HCT116 (cell line): Measurements from ENCODE around the gene TLCD5.

ENCODE experiments used
- EGR1 ChIP-seq: IDR thresholded peaks from 2 replicates; pipeline ENCODE4 v1.6.1; 2012; ENCODE audit warnings: low read depth
- ELF1 ChIP-seq: IDR thresholded peaks from 2 replicates; pipeline ENCODE4 v1.6.1; 2012; ENCODE audit warnings: low read depth, borderline replicate concordance
- EZH2 ChIP-seq: fragments of 200-600 bp; sonication (generic); IDR thresholded peaks from 2 replicates; pipeline ENCODE4 v1.6.1; 2017; ENCODE audit warnings: antibody characterized with exemption, mixed run types
- FOSL1 ChIP-seq: IDR thresholded peaks from 2 replicates; pipeline ENCODE4 v1.6.1; 2012; ENCODE audit warnings: low read depth
- POLR2A ChIP-seq: IDR thresholded peaks from 2 replicates; pipeline ENCODE4 v1.7.0; 2011; ENCODE audit warnings: borderline replicate concordance; ENCODE audit not compliant: insufficient read depth, insufficient read length; ENCODE audit errors: extremely low read depth
- POLR2AphosphoS5 ChIP-seq: IDR thresholded peaks from 2 replicates; pipeline ENCODE4 v1.6.1; 2011; ENCODE audit warnings: mild to moderate bottlenecking, low read depth, low read length, moderate library complexity
- SP1 ChIP-seq: IDR thresholded peaks from 2 replicates; pipeline ENCODE4 v1.6.1; 2012; ENCODE audit warnings: low read depth
- TCF7L2 ChIP-seq: IDR thresholded peaks from 2 replicates; pipeline ENCODE4 v1.7.0; 2011; ENCODE audit warnings: borderline replicate concordance, inconsistent platforms; ENCODE audit not compliant: insufficient read depth, insufficient read length; ENCODE audit errors: extremely low read depth
- YY1 ChIP-seq: IDR thresholded peaks from 2 replicates; pipeline ENCODE4 v1.6.1; 2011; ENCODE audit warnings: low read length, low read depth, moderate library complexity, mild to moderate bottlenecking; ENCODE audit not compliant: insufficient replicate concordance; ENCODE audit errors: extremely low read depth
- ZFX ChIP-seq: fragments of 450-650 bp; IDR thresholded peaks from 2 replicates; pipeline ENCODE4 v1.6.1; 2017
- TF ChIP-seq, protein P1 (sequence below), 3 experiments: fragments of 200-600 bp in 1 of 3; sonication (generic) in 1 of 3; IDR thresholded peaks in 2 of 3; conservative IDR thresholded peaks in 1 of 3; 2 replicates each; pipeline ENCODE4 v1.5.1; 2012 to 2017; ENCODE audit warnings: low read depth in 2 of 3, low read length in 2 of 3, antibody characterized with exemption in 1 of 3, borderline replicate concordance in 1 of 3, control low read depth in 1 of 3, mild to moderate bottlenecking in 1 of 3, mixed read lengths in 1 of 3, mixed run types in 1 of 3, moderate library complexity in 1 of 3; ENCODE audit not compliant: insufficient read depth in 1 of 3
- TF ChIP-seq, protein P2 (sequence below): IDR thresholded peaks from 2 replicates; pipeline ENCODE4 v1.6.1; 2011; ENCODE audit warnings: mild to moderate bottlenecking, low read length, moderate library complexity; ENCODE audit not compliant: insufficient replicate concordance; ENCODE audit errors: extremely low read depth
- TF ChIP-seq, protein P3 (sequence below): IDR thresholded peaks from 2 replicates; pipeline ENCODE4 v1.6.1; 2012; ENCODE audit warnings: low read depth

DNA sequence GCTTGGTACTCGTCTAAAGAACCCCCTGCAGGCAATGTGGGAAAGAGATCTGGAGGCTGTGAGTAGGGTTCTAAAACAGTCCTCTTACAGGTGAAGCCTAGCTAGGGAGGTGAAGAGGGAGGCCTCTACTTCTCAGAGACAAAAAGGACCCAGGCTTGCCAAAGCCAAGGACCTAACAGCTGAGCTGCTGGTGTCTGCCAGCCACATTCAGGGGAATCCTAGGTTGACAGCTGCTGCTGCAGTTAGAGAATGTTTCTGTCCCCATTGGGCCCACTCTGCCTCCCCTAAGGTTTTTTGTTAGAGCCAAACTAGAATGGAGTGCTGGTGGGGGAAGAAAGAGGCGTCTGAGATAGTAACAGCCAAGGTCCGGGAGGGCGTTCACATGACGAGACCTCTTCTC, 26.6 kb upstream of the TLCD5 start:
- TF ChIP-seq, protein P1, sequence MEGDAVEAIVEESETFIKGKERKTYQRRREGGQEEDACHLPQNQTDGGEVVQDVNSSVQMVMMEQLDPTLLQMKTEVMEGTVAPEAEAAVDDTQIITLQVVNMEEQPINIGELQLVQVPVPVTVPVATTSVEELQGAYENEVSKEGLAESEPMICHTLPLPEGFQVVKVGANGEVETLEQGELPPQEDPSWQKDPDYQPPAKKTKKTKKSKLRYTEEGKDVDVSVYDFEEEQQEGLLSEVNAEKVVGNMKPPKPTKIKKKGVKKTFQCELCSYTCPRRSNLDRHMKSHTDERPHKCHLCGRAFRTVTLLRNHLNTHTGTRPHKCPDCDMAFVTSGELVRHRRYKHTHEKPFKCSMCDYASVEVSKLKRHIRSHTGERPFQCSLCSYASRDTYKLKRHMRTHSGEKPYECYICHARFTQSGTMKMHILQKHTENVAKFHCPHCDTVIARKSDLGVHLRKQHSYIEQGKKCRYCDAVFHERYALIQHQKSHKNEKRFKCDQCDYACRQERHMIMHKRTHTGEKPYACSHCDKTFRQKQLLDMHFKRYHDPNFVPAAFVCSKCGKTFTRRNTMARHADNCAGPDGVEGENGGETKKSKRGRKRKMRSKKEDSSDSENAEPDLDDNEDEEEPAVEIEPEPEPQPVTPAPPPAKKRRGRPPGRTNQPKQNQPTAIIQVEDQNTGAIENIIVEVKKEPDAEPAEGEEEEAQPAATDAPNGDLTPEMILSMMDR (IDR thresholded peaks at IDR 0.05 in 2 of 3, conservative IDR thresholded peaks at IDR 0.05 in 1 of 3; ENCODE audit: borderline replicate concordance in 1 of 3, insufficient read depth in 1 of 3, low read depth in 2 of 3, low read length in 2 of 3): no peak
- TF ChIP-seq ZFX (no peak), EGR1 (no peak), POLR2AphosphoS5 (no peak), ELF1 (no peak), POLR2A (no peak), TCF7L2 (no peak), SP1 (no peak), EZH2 (no peak), FOSL1 (no peak), YY1 (no peak)
- TF ChIP-seq, protein P2, sequence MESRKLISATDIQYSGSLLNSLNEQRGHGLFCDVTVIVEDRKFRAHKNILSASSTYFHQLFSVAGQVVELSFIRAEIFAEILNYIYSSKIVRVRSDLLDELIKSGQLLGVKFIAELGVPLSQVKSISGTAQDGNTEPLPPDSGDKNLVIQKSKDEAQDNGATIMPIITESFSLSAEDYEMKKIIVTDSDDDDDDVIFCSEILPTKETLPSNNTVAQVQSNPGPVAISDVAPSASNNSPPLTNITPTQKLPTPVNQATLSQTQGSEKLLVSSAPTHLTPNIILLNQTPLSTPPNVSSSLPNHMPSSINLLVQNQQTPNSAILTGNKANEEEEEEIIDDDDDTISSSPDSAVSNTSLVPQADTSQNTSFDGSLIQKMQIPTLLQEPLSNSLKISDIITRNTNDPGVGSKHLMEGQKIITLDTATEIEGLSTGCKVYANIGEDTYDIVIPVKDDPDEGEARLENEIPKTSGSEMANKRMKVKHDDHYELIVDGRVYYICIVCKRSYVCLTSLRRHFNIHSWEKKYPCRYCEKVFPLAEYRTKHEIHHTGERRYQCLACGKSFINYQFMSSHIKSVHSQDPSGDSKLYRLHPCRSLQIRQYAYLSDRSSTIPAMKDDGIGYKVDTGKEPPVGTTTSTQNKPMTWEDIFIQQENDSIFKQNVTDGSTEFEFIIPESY: no peak
- TF ChIP-seq, protein P3, sequence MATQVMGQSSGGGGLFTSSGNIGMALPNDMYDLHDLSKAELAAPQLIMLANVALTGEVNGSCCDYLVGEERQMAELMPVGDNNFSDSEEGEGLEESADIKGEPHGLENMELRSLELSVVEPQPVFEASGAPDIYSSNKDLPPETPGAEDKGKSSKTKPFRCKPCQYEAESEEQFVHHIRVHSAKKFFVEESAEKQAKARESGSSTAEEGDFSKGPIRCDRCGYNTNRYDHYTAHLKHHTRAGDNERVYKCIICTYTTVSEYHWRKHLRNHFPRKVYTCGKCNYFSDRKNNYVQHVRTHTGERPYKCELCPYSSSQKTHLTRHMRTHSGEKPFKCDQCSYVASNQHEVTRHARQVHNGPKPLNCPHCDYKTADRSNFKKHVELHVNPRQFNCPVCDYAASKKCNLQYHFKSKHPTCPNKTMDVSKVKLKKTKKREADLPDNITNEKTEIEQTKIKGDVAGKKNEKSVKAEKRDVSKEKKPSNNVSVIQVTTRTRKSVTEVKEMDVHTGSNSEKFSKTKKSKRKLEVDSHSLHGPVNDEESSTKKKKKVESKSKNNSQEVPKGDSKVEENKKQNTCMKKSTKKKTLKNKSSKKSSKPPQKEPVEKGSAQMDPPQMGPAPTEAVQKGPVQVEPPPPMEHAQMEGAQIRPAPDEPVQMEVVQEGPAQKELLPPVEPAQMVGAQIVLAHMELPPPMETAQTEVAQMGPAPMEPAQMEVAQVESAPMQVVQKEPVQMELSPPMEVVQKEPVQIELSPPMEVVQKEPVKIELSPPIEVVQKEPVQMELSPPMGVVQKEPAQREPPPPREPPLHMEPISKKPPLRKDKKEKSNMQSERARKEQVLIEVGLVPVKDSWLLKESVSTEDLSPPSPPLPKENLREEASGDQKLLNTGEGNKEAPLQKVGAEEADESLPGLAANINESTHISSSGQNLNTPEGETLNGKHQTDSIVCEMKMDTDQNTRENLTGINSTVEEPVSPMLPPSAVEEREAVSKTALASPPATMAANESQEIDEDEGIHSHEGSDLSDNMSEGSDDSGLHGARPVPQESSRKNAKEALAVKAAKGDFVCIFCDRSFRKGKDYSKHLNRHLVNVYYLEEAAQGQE: no peak
